GM10847 (cell line): Measurements from ENCODE around the gene DSG2.

Experiments
- POLR2A ChIP-seq: IDR thresholded peaks from 2 replicates; pipeline ENCODE4 v1.6.1; 2011; ENCODE audit not compliant: insufficient read length; ENCODE audit errors: extremely low read depth

Gene DSG2

DNA sequence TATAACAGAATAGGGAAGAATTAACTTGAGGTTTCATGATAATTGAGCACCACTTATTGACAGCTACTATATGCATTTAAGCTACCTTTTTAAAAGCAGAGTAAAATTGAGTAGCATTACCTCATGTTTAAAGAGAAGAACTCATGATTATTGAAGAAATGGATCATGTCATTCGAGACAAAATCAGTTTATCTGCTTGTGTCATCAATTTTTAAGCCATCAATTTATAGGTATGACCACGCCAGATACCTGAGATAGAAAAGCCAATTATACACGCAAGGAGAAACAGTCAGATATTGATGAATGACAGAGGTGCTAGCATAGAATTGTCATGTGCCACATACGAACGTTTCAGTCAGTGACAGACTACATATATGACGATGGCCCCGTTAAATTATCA, 28.4 kb downstream of the DSG2 start:
- TF ChIP-seq POLR2A = no peak

DNA sequence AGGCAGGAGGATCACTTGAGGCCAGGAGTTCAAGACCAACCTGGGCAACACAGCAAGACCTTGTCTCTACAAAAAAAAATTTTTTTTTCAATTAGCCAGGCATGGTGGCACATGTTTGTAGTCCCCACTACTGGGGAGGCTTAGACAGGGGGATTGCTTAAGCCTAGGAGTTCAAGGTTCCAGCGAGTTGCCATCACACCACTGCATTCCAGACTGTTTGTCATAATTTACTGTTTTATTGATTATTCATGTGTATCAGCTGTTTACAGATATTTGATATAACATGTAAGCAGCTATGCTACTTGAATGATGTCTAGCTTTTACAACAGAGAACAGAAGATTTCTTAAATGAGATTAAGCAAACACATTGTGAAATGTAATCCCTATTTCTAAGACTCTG, 35.3 kb downstream of the DSG2 start:
- no peak for TF ChIP-seq POLR2A

DNA sequence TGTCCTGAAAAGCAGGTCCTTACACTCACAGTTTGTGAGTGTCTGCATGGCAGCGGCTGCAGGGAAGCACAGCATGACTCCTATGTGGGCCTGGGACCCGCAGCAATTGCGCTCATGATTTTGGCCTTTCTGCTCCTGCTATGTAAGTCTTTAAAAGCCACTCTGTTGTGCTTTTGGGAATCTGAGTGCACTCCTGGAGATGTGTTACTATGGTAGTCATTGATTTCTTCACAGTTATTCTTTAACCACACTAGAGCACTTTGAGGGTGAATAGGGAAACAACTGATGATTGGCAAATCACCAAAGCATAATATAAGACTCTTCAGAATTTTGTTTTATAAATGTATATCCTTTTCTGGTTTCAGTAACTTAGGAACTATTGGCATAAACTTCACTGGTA, 40.9 kb downstream of the DSG2 start:
- TF ChIP-seq POLR2A = no peak

DNA sequence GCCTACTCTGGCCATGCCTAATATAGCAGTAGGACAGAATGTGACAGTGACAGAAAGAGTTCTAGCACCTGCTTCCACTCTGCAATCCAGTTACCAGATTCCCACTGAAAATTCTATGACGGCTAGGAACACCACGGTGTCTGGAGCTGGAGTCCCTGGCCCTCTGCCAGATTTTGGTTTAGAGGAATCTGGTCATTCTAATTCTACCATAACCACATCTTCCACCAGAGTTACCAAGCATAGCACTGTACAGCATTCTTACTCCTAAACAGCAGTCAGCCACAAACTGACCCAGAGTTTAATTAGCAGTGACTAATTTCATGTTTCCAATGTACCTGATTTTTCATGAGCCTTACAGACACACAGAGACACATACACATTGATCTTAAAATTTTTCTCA, 48.5 kb downstream of the DSG2 start:
- TF ChIP-seq POLR2A = no peak

DNA sequence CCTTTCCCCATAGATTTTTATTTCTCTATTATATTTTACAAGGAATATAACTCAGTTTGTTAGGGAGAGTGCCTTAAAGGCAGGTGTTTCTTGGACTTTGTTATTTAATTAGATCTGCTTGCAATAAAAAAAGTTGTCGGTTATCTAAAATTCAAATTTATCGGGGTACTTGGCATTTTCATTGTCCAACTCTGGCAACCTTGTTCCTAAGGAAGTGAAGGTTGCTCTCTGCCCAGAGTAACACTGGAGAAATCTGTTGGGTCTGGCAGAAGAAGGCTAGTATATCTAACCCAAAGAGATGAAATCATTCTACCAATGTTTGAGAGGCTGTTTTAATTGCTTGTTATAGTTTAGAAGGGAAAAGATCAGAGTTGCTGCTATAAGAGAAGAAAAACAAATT, 50.9 kb downstream of the DSG2 start:
- no peak for TF ChIP-seq POLR2A

DNA sequence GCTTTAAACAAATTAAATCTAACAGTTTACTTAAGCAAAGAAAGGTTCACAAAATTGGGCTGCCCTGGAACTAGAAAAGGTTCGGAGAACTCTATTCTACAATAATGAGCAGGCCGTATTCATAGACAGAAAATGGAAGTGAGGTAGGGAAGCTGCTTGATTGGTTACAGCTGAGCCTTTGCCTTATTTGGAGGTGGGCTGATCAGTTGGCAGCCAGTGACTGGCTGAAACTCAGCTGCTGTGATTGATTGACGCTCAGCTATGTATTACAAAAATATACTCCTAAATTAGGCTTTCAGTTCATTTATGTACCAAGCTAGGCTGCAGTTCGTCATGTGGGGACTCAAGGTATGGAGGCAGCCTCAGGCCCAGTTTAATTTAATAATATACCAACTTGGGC, 51.4 kb downstream of the DSG2 start:
- no peak for TF ChIP-seq POLR2A

DNA sequence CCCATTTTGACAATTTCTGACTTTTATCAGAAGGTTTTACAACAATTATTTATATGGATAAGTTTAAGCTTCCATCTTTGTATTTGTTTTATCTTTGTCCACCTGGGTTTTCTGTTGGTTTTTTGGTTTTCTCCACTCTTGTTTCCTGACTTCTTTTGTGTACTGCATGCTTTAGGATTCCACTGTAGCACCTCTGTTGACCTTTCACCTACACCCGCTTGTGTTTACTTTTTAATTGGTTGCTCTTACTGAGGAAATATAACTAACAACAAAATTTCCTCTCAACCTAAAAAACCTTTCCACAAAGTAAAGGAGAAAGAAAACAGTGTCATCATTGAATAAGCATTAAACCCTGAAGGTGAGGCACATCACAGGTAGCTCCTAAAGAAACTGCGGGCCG, 53.9 kb downstream of the DSG2 start:
- no peak for TF ChIP-seq POLR2A

DNA sequence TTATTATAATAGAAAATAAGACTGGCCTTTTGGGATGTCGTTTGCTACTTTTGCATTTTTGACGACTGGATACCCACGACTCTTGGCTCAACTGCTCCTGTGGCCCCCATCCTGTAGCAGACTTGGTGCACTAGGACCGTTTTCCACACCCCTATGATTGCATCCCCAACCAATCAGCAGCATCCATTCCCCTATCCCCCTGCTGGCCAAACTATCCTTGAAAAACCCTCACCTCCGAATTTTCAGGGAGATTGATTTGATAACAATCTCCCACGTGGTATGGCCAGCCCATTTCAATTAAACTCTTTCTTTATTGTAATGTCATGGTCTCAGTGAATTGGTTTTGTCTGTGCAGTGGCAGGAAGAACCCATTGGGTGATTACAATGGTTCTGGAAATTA, 55.8 kb downstream of the DSG2 start:
- TF ChIP-seq POLR2A = no peak

DNA sequence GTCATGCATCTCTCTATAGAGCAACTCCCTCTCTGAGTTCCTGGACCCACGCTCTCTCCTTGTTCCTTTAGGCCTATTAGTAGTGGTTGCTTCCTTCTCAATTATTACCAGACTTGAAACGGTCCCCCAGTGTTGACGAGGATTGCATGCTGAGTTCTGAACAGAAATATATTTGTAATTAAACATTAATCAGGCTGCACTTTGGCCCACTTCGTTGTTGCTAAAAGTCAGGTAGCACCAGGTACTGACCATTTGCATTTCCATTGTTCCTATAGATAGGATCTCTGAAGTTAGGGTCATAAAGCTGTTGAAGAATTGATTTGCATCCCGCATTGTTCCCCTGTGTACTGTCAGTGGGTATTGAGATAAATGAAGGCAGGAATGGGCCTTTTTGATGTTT, 56.8 kb downstream of the DSG2 start:
- no peak for TF ChIP-seq POLR2A

DNA sequence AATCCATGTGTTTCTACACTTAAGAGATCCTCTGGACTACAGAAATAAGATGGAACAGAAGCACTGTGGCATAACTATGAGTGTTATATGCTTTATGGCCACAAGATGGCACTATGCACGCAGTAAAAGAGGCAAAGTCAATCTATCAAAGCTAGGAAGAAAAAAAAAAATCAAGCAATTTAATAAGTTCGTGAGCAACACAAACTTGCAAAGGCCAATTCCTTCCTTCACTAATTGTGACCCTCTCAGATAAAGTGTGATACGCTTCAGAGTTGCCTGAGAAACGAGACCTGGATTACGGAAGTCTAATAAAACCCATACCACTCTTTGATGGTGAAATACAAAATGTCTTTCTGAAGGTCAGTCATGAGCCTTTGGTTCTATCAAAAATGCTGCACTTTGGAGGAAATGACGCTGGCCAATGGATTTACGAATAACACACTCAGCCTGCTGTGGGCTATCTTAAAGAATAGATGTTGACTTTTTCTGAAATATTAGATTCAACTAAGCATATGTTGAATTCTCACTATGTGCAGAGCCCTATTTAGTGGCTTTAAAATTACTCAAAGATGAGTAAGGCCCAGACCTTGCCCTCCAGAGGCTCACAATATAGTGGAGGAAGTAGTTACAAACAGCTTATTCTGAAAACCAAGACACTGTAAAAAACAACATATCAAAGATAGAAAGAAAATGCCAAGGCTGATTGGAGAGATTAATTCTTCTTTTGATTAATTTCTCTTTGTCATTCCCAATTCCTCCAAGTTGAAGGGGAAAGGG, 58.2 kb downstream of the DSG2 start:
- no peak for TF ChIP-seq POLR2A

DNA sequence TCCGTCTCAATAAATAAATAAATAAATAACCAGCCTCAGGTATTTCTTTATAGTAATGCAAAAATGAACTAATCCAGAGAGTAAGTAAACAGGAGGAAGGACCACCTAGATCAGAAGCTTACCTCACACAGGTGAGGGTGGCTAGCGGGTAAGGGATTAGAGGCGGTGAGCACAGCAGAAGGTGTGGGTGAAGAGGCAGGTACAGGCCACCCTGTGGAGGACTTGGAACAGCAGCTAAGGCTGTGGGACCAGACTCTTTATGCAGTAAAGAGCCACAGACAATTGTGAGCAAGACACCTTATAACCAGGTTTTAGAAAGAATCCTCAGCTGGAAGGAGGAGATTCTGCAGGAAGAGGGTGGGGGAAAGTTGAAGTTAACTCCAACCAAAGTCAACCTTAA, 59.5 kb downstream of the DSG2 start:
- no peak for TF ChIP-seq POLR2A

DNA sequence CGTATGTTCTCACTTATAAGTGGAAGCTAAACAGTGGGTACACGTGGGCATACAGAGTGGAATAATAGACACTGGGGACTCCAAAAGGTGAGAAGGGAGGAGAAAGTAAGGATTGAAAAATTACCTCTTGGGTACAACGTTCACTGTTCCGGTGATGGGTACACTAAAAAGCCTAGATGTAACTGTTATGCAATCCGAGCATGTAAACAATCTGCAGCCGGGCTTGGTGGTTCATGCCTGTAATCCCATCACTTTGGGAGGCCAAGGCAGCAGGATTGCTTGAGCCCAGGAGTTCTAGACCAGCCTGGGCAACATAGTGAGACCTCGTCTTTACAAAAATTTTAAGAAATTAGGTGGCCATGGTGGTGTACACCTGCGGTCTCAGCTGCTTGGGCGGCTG, 60.6 kb downstream of the DSG2 start:
- TF ChIP-seq POLR2A = no peak

DNA sequence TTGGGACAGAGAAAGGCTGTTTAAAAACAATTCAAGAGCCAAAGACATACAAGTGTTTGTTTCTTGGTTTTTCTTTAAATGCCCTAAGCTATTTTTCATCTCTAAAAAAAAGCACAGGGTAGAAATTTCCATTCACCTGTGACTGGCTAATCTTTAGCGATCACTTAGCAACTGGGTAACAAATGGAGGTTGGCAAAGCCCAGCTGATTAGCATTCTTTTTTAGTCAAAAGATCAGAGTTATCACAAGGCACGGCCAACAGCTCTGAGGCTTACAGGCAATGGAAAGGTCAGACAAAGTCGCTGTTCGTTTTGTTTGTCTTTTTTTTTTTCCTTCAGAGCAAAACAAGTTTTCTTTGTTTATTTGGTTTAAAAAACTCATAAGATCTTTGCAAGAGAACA, 64.7 kb downstream of the DSG2 start:
- no peak for TF ChIP-seq POLR2A

DNA sequence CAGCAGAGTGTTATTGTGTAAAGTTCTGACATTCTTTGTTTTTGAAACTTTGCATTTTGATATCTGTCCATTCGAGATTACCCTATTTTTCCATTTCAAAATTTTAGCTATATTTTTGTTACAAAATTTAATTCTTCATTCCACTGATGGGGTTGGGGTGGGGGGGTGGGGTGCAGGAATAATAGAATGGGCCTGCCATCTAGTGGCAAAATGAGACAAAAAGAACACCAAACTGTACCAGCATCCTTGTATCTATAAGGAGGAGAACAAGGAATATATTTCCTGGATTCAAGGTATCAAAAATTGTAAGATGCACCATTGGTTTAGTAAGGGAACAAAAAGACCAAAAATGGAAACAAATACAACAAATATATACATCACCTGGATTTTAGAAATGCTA, 65.8 kb downstream of the DSG2 start:
- TF ChIP-seq POLR2A = no peak

DNA sequence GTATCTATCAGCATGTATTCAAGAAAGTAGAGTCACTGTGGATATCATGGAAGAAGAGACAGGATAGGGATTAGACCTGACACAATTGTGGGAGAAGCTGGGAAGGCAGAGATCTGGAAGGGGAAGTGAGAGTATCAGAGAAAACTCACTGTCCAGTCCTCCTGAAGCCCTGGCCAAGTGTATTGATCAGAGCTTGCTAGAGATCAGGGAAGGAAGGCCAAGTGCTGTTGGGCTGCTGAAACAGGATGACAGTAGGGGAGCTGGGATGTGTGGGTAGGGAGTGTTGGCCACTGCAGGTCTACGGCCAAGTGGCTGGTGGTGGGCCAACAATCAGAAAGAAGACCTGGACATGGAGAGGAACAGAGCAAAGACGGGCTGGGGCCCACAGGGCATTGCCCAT, 67.4 kb downstream of the DSG2 start:
- TF ChIP-seq POLR2A = no peak

DNA sequence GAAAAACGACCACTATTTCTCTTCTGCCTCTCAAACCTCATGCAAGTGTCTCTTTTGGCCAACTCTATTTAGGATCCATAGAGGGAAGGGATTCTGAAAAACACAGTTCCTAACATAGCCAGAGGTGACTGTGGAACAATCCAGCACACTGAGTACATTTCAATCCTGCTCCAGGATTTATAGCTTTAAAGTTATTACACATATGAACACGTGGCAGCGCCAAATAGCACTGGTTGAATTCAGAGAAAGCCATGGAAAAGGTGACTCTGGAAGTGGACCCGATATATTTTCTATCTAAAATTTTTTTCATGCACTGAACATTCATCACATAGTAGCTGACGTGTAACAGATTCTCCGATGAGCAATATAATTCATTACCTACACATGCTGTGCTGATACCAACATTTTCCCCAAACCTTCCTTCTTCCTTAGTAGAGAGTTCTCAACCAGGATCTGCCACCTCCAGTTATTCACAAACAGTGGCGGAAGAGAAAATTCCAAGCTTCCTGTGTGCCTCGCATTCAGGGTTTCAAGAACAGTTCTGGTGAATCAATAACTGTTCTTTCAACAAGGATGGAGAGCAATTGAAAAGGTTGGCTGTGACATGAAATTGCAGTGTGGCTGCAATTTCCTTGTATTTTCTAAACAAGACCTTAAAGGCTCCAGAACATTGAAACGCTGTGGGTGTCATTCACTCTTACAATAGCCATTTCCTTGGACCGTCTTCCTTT, 68.0 kb downstream of the DSG2 start:
- TF ChIP-seq POLR2A = no peak
